ENCODE data around the gene BAG5.

The BAG5 gene

GRCh38 chr14:103509864-103510723, 52.4 kb downstream of the BAG5 start:
- peak; percentile 2 for DNase-seq (ENCODE audit: low spot score)

- peak; percentile 1 for DNase-seq (ENCODE audit: low spot score)
Measured at GRCh38 chr14:103508521-103509329, 53.7 kb downstream of the BAG5 start.

- DNase-seq (ENCODE audit: low spot score): no peak
Measured at GRCh38 chr14:103507751-103508150, 54.7 kb downstream of the BAG5 start.

All from hepatic stellate cell (primary cell).